Measurements from ENCODE around the gene WBP1L. TPM values are rescaled to one million over a fixed set of nuclear protein-coding genes. Genes with fewer than 3 reads are reported as not detected.
A peak's percentile ranks its signal among the peaks of the same experiment; 100 is the strongest.
"Not testable (repeated sequence)": the region's sequence is repeated elsewhere in the genome, so short reads cannot be mapped to it uniquely, and the experiment has no call there.

WBP1L gene
- total RNA-seq, 1 experiment from 2014 or later, result 24.1 TPM

DNA sequence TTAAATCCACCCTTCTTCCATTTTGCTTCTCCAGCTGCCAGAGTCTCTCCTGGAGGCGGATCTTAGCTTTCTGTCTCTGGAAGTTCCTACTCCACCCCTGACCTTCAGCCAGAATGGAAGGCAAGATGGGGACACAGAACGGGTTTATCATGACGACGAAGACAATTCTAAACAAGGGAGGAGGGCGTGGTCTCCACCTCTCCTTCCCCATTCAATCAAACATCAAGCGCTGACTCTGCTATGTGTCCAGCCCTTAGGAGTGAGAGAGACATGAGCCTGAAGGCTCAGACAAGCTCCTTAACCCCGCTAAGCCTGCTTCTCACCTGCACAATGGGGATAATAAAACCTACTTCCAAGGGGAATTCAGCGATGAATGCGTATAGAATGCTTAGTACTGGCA lies 90.4 kb downstream of the WBP1L start:
- Histone ChIP-seq H3K27ac (no peak overlapping the region), H3K4me3 (no peak overlapping the region), H3K9me3 (replicated peaks) (peaks cover 4% of the 10 kb centered on the region; the same call in 1 of the 2 replicates), H3K27me3 (no peaks in the 10 kb centered on the region), H3K36me3 (no peaks in the 10 kb centered on the region), H3K4me1 (no peaks in the 10 kb centered on the region)
- no peak for DNase-seq

DNA sequence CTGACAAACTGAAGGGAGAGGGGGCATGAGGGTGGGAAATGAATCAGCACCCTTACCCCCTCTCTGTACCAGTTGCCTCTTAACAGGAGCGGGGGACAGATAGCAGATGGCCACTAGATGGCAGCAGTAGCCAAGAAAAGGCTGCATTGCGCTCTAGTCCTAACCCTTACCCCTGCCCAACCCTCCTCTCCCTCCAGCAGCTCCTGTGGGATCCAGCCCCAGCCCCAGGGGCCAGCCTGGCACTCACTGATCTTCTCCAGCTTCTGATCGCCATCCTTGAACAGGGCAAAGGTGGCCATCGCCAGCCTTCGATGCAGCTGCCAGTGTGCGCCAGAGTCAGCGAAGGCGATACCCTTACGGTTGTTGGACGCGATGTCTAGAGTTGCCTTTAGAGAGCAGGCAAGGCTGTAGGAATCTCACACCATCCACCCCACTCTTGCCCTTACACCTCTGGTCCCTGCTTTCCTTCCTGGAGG lies 91.3 kb downstream of the WBP1L start:
- no peaks in the 10 kb centered on the region for H3K27me3 ChIP-seq
- no peaks in the 10 kb centered on the region for H3K36me3 ChIP-seq
- no peak overlapping the region for H3K27ac ChIP-seq
- DNase-seq, result peak; percentile 81 to 95
- no peaks in the 10 kb centered on the region for H3K4me1 ChIP-seq
- H3K9me3 ChIP-seq (replicated peaks), result peaks cover 4% of the 10 kb centered on the region; the same call in 1 of the 2 replicates
- no peak overlapping the region for H3K4me3 ChIP-seq

DNA sequence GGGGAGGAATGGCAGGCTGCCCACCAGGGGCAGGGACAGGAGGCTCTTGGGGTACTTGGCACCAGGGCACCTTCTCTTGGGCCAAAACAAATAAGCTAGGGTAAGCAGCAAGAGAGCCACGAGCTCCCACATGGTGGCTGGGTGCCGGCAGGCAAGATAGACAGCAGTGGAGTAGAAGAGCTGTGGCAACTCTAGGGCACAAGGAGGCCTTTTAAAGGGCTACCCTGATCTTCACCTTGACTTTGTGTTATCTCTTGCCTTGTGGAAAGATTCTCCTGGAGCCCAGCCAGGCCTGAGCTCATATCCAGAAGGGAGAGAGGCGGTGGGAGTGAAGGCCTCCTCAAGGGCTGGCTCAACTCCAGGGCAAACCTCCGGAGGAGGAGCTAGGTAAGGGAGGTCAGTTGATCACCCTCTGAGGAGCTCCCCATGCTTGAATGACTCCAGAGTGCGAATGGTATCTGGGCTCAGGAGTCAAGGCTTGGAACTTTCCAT lies 93.5 kb downstream of the WBP1L start, which contains the start of gene CYP17A1:
Gene CYP17A1, minus strand, starts transcription at position 184 of the 492 bp plus-strand sequence. Its CDS starts 52 bp downstream, at position 132.
- no peak within 1 kb of the TSS for H3K27ac ChIP-seq
- H3K36me3 ChIP-seq, result no peaks in the 10 kb centered on the region
- H3K4me1 ChIP-seq, result no peaks in the 10 kb centered on the region
- H3K9me3 ChIP-seq (replicated peaks), result peaks cover 4% of the 10 kb centered on the region; the same call in 1 of the 2 replicates
- no peak for DNase-seq
- H3K27me3 ChIP-seq, result no peaks in the 10 kb centered on the region
- H3K4me3 ChIP-seq, result no peak within 1 kb of the TSS

DNA sequence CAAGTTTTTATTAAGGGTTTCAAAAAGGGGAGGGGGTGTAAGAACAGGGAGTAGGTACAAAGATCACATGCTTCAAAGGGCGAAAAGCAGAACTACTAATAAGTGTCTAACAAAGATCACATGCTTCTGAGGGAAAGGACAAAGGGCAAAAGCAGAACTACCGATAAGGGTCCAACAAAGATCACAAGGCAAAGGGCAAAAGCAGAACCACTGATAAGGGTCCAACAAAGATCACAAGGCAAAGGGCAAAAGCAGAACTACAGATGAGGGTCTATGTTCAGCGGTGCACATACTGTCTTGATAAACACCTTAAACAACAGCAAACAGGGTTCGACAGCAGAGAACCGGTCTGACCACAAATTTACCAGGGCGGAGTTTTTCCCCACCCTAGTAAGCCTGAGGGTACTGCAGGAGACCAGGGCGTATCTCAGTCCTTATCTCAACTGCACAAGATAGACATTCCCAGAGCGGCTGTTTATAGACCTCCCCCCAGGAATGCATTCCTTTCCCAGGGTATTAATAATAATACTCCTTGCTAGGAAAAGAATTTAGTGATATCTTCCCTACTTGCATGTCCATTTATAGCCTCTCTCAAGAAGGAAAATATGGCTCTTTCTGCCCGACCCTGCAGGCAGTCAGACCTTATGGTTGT lies 94.7 kb downstream of the WBP1L start:
- not testable (repeated sequence) for H3K4me1 ChIP-seq; H3K36me3 ChIP-seq; H3K4me3 ChIP-seq; H3K27me3 ChIP-seq; DNase-seq; H3K9me3 ChIP-seq (replicated peaks); H3K27ac ChIP-seq

DNA sequence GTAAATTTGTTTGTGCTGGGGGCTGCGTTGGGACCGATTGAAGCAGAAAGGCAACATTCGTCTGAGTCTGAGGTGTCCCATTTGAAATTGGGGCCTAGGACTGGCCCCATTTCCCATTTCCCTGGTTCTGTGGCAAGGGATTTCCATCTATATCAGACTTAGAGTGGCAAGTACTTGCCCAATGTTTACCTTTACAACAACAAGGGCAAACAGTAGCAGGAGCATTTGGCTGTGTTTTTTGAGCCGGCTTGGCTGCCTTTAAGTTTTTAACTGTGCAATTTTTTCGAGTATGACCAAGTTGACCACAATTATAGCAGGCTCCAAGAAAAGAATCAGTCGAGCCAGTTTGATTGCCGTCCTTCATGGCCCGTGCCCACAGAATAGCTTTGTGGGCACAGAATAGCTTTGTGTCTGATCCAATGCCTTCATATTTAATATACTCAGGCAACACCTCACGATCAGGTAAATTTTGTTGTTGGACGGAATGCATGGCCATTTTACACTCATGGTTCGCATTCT lies 98.1 kb downstream of the WBP1L start:
- no peaks in the 10 kb centered on the region for H3K4me1 ChIP-seq
- DNase-seq, result no peak
- no peak overlapping the region for H3K4me3 ChIP-seq
- H3K36me3 ChIP-seq, result no peaks in the 10 kb centered on the region
- no peak overlapping the region for H3K27ac ChIP-seq
- peaks cover 16% of the 10 kb centered on the region for H3K9me3 ChIP-seq (replicated peaks)
- H3K27me3 ChIP-seq, result no peaks in the 10 kb centered on the region

DNA sequence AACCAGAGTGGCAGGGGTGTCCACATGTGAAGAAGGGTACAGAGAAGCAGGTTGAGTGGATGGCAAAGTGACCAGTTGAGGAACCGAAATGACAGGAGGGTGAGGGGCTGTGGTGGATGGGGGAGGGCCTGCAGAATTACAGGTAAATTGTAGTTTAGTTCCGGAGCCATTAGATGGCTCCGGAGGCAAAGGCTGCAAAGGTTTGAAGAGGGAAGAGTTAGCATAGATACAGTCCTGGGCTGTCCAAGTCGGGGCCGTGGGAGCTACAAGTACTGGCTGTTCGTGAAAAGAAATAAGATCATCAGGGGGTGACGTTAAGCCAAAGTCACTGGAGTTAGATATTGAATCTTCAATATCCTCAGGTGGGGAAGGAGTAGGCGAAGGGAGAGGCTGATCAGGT lies 99.4 kb downstream of the WBP1L start:
- not testable (repeated sequence) for H3K27ac ChIP-seq, H3K36me3 ChIP-seq, H3K27me3 ChIP-seq, H3K4me1 ChIP-seq, H3K4me3 ChIP-seq, DNase-seq
- H3K9me3 ChIP-seq (replicated peaks), result peaks cover 16% of the 10 kb centered on the region

DNA sequence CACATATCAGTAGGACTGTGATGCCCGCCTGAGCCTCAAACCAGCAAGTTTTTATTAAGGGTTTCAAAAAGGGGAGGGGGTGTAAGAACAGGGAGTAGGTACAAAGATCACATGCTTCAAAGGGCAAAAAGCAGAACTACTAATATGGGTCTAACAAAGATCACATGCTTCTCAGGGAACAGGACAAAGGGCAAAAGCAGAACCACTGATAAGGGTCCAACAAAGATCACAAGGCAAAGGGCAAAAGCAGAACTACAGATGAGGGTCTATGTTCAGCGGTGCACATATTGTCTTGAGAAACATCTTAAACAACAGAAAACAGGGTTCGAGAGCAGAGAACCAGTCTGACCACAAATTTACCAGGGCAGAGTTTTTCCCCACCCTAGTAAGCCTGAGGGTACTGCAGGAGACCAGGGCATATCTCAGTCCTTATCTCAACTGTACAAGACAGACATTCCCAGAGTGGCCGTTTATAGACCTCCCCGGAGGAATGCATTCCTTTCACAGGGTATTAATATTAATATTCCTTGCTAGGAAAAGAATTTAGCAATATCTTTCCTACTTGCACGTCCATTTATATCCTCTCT lies 100.5 kb downstream of the WBP1L start:
- H3K9me3 ChIP-seq (replicated peaks), result peaks cover 12% of the 10 kb centered on the region
- not testable (repeated sequence) for H3K27ac ChIP-seq, H3K4me1 ChIP-seq, H3K36me3 ChIP-seq, DNase-seq, H3K27me3 ChIP-seq, H3K4me3 ChIP-seq

DNA sequence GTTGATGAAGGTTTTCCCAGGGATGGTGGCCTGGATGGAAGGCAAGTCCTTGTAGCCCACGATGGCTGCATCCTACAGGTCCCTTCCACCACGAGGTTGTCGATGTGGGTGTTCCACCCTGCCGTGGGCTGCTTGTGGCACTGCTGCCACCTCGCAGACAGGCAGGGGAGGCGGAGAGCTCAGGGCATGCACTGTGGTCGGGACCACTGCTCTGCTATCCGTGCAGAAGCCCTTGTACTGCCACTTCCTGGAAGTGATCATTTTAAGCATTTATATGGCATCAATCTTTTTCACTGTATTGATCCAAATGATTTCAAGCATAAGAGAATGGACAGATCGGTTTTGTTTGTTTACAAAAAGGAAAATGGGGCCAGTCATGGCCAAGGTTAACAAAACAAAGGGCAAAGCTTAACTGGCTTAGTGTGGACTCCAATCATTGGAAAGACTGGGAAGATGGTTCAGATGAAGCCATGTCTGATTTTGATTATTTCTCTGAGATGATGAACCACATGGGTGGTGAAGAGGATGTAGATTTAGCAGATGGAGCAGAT lies 101.7 kb downstream of the WBP1L start:
- H3K27ac ChIP-seq, result no peak overlapping the region
- no peaks in the 10 kb centered on the region for H3K27me3 ChIP-seq
- no peak overlapping the region for H3K4me3 ChIP-seq
- no peak for DNase-seq
- H3K9me3 ChIP-seq (replicated peaks), result peaks cover 12% of the 10 kb centered on the region
- H3K36me3 ChIP-seq, result no peaks in the 10 kb centered on the region
- no peaks in the 10 kb centered on the region for H3K4me1 ChIP-seq

DNA sequence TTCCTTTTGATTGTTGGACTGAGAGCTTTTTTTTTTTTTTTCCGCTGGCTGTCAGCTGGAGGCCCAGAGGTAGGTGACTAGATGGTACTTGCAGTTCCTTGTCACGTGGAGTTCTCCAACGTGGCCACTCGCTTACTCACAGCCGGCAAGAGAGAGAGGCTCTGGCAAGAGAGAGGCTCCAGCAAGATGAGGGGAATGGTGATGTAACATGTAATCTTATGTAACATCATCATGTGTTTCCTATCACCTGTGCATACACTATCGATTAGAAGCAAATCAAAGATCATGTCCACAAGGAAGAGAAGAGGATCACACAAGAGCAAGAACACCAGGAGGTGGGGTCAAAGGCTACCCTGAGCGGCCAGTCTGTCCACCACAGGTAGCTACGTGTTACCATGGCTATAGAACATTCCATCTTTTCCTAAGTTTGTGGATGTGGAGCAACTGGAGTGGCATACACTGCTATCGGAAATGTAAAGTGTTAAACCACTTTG lies 106.3 kb downstream of the WBP1L start:
- Histone ChIP-seq H3K36me3 (no peaks in the 10 kb centered on the region), H3K9me3 (replicated peaks) (no peaks in the 10 kb centered on the region), H3K4me3 (no peak overlapping the region), H3K27me3 (no peaks in the 10 kb centered on the region), H3K4me1 (no peaks in the 10 kb centered on the region; the same call in 1 of the 2 replicates), H3K27ac (no peak overlapping the region)
- DNase-seq, result no peak

DNA sequence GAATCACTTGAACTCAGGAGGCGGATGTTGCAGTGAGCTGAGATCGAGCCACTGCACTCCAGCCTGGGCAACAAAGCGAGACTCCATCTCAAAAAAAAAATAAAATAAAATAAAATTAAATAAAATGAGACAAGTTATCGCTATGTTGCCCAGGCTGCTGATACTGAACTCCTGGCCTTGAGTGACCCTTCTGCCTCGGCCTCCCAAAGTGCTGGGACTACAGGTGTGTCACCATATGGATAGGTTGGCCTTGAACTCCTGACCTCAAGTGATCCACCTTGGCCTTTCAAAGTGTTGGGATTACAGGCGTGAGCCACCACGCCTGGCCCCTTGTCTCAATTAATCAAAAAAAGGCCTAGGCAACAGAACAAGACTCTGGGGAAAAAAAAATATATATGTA lies 109.5 kb downstream of the WBP1L start:
- not testable (repeated sequence) for H3K36me3 ChIP-seq; H3K27ac ChIP-seq; H3K4me3 ChIP-seq; DNase-seq; H3K27me3 ChIP-seq; H3K4me1 ChIP-seq; H3K9me3 ChIP-seq (replicated peaks)

DNA sequence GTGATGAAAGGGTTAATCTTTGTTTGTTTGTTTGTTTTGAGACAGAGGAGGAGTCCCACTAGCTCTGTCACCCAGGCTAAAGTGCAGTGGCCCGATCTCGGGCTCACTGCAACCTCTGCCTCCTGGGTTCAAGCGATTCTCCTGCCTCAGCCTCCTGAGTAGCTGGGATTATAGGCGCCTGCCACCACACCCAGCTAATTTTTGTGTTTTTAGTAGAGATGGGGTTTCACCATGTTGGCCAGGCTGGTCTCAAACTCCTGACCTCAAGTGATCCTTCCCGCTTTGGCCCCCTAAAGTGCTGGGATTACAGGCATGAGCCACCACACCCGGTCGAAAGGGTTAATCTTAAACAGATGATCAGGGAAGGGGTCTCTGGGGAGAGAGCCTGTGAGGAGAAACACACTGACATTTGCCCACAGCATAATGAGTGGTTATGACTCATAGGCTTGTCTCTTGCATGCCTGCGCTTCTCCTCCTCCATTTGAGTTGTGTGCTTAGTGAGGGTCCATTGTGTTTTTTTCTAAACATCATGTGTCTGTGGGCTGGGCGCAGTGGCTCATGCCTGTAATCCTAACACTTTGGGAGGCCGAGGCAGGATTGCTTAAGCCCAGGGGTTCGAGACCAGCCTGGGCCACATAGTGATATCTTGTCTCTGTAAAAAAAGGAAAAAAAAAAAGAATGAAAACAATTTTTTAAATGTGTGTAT lies 112.1 kb downstream of the WBP1L start:
- H3K27me3 ChIP-seq; H3K36me3 ChIP-seq; H3K27ac ChIP-seq; H3K9me3 ChIP-seq (replicated peaks); H3K4me3 ChIP-seq: not testable (repeated sequence)
- peaks cover 18% of the 10 kb centered on the region for H3K4me1 ChIP-seq
- peak; percentile 95 to 98 for DNase-seq

DNA sequence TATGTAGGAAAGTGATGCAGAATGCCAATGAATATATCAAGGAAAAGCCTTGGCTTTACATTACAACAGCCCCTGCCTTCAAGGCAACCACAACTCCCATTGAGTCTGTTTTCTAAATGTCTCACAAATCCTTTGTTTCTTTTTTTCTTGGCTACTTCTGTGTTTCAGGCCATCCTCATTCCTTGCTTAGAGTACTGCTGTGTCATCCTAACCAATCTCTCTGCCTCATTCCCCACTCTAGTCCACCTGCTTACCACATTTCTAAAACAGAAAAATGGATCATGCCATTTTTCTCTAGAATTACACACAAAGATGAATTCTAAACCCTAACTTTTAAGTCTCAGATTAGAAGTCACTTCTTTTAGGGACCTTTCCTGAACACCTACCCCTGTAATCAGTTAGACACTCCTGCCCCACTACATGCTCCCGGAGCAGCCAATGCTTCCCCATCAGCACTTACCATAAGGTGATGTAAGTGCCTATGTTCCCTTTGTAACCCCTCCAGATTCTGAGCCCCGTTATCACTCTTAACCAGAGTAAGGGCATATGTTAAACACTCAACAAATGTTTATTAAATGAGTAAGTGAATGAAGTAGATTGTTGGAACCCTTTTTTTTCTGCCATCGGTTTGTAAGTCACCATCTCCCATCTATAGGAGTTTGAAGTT lies 113.1 kb downstream of the WBP1L start:
- no peak overlapping the region for H3K27ac ChIP-seq
- no peaks in the 10 kb centered on the region for H3K27me3 ChIP-seq
- H3K9me3 ChIP-seq (replicated peaks), result no peaks in the 10 kb centered on the region
- H3K4me3 ChIP-seq, result no peak overlapping the region
- no peak for DNase-seq
- no peaks in the 10 kb centered on the region for H3K36me3 ChIP-seq
- H3K4me1 ChIP-seq, result peaks cover 18% of the 10 kb centered on the region

DNA sequence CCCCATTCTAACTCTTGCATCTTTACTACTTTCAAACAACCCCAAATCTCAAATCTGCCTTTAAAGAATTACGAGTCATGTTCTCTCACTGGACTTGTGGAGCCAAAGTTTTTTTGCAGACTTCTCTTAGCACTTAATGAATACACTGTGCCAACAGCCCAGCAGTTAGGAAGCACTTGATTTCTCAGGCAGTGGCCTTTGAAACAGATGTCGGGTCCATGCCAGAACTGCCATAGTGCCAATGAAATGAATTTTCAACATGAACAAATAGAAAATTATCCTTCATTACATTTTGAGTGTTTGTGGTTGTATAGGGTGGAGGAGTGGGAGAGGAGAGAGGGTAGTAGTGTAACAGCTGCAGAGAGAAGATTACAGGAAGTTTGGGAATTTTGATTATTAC lies 116.2 kb downstream of the WBP1L start:
- peak; percentile 33 to 61 for DNase-seq
- H3K27me3 ChIP-seq, result no peaks in the 10 kb centered on the region
- peak overlapping the region; percentile 36 for H3K27ac ChIP-seq
- H3K4me1 ChIP-seq, result peaks cover 28% of the 10 kb centered on the region
- no peaks in the 10 kb centered on the region; the same call in 1 of the 2 replicates for H3K36me3 ChIP-seq
- no peak overlapping the region for H3K4me3 ChIP-seq
- no peaks in the 10 kb centered on the region for H3K9me3 ChIP-seq (replicated peaks)

DNA sequence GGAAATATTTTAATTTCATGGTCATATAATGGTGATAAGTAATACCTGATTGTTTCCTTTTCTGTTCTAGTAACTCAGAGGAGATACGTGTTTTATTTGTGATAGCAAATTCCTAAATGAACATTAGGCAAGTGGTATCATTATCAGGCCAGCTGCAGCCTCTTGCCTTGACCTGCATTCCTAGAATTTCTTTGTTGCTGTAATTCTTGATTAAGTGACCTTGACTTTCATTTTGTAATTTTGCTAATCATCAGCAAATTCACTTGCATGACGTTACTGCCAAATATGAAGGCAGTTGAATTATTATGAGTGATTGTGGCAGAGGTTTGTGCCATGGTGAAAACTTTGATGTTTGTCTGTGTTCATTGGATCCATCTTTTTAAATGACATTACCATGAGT lies 119.9 kb downstream of the WBP1L start:
- Histone ChIP-seq H3K36me3 (no peaks in the 10 kb centered on the region; the same call in 1 of the 2 replicates), H3K4me3 (no peak overlapping the region), H3K27ac (no peak overlapping the region), H3K27me3 (no peaks in the 10 kb centered on the region), H3K9me3 (replicated peaks) (no peaks in the 10 kb centered on the region), H3K4me1 (peaks cover 24% of the 10 kb centered on the region)
- no peak for DNase-seq
